ENCODE results near the gene BRSK2.
"Not testable (repeated sequence)": the region's sequence is repeated elsewhere in the genome, so short reads cannot be mapped to it uniquely, and the experiment has no call there.

The BRSK2 gene

GRCh38 chr11:1389932-1390568 lies at the start of gene BRSK2:
BRSK2 (plus strand) TSS chr11:1389934; CDS start chr11:1390285, 351 bp downstream.
- DNase-seq (ENCODE audit: low read depth), result no peak

- DNase-seq (ENCODE audit: low read depth), result no peak
Observed at GRCh38 chr11:1340111-1340510, 49.6 kb upstream of the BRSK2 start.

GRCh38 chr11:1341226-1341625 lies 48.5 kb upstream of the BRSK2 start:
- DNase-seq (ENCODE audit: low read depth), result not testable (repeated sequence)

- DNase-seq (ENCODE audit: low read depth), result no peak
Observed at GRCh38 chr11:1341928-1342524, 47.7 kb upstream of the BRSK2 start.

- DNase-seq (ENCODE audit: low read depth), result no peak
Observed at GRCh38 chr11:1342946-1343345, 46.8 kb upstream of the BRSK2 start.

- no peak for DNase-seq (ENCODE audit: low read depth)
Observed at GRCh38 chr11:1343391-1344055, 46.2 kb upstream of the BRSK2 start.

GRCh38 chr11:1344056-1344635 lies 45.6 kb upstream of the BRSK2 start:
- DNase-seq (ENCODE audit: low read depth), result no peak

- no peak for DNase-seq (ENCODE audit: low read depth)
Observed at GRCh38 chr11:1345737-1346513, 43.8 kb upstream of the BRSK2 start.

- no peak for DNase-seq (ENCODE audit: low read depth)
Observed at GRCh38 chr11:1346669-1347390, 42.9 kb upstream of the BRSK2 start.

- DNase-seq (ENCODE audit: low read depth), result not testable (repeated sequence)
Observed at GRCh38 chr11:1347411-1347999, 42.2 kb upstream of the BRSK2 start.

- DNase-seq (ENCODE audit: low read depth), result no peak
Observed at GRCh38 chr11:1348146-1348795, 41.5 kb upstream of the BRSK2 start.

- DNase-seq (ENCODE audit: low read depth), result no peak
Observed at GRCh38 chr11:1348796-1349326, 40.9 kb upstream of the BRSK2 start.

- no peak for DNase-seq (ENCODE audit: low read depth)
Observed at GRCh38 chr11:1349327-1350041, 40.2 kb upstream of the BRSK2 start.

- DNase-seq (ENCODE audit: low read depth), result no peak
Observed at GRCh38 chr11:1350086-1350725, 39.5 kb upstream of the BRSK2 start.

- DNase-seq (ENCODE audit: low read depth), result no peak
Observed at GRCh38 chr11:1351278-1351937, 38.3 kb upstream of the BRSK2 start.

- no peak for DNase-seq (ENCODE audit: low read depth)
Observed at GRCh38 chr11:1352696-1353382, 36.9 kb upstream of the BRSK2 start.

GRCh38 chr11:1353383-1354124 lies 36.2 kb upstream of the BRSK2 start:
- no peak for DNase-seq (ENCODE audit: low read depth)
